ENCODE data around the gene KIF16B. TPM values are rescaled to one million over a fixed set of nuclear protein-coding genes. Genes with fewer than 3 reads are reported as not detected.

Gene KIF16B
- total RNA-seq, 1 experiment from 2014 or later: 15.8 TPM

DNA sequence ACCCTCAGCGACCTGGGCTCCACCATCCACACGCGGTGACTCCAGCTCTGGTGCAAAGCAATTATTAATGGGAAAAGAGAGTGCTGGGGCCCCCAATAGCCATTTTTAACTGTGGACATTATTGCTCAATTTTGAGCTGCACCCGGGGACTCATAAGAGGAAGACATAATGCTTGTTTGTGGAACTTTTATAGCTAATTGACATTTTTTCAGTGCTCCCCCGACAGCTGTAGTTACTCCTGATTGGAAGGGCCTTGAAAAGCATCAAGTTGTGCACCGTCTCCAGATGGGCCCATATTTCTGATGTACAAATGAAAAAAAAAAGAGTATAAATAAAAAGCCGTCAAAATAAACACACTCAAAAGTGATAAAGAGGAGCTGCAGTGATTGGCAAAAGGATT lies 327.0 kb downstream of the KIF16B start:
- CTCF ChIA-PET: no interaction called here

DNA sequence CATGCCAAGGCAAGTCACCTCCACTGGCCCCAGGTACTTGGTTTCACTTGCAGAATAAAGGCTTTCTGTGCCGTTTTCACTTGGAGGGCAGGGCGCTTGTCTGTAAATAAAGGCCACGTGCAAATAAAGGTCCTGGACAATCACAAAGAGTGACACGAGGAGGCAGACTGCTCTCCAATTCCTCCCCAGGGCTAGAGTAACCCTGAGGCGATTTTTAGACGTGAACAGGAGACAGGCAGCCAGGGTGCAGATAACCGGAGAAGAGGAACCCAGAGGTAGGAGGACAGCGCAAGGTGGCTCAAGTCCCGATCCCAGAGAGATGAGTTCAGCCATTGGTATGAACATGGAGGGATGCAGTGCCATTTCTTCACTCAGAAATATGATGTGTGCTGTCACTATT lies 327.4 kb downstream of the KIF16B start:
- ChIA-PET POLR2A (no interaction called here), CTCF (interaction anchor here (1.1 kb wide), 1 partner anchor 55 kb away, joined by 3 read pairs; no protein-coding TSS in a partner anchor)
- no peaks in the 10 kb centered on the region for H3K36me3 Mint-ChIP-seq (ENCODE audit: insufficient read depth, unreplicated experiment)
- H3K27me3 Mint-ChIP-seq (ENCODE audit: insufficient read depth, unreplicated experiment): peaks cover 11% of the 10 kb centered on the region
- TF ChIP-seq, protein P1, sequence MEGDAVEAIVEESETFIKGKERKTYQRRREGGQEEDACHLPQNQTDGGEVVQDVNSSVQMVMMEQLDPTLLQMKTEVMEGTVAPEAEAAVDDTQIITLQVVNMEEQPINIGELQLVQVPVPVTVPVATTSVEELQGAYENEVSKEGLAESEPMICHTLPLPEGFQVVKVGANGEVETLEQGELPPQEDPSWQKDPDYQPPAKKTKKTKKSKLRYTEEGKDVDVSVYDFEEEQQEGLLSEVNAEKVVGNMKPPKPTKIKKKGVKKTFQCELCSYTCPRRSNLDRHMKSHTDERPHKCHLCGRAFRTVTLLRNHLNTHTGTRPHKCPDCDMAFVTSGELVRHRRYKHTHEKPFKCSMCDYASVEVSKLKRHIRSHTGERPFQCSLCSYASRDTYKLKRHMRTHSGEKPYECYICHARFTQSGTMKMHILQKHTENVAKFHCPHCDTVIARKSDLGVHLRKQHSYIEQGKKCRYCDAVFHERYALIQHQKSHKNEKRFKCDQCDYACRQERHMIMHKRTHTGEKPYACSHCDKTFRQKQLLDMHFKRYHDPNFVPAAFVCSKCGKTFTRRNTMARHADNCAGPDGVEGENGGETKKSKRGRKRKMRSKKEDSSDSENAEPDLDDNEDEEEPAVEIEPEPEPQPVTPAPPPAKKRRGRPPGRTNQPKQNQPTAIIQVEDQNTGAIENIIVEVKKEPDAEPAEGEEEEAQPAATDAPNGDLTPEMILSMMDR (IDR thresholded peaks at IDR 0.05; ENCODE audit: unreplicated experiment): no peak
- no peaks in the 10 kb centered on the region for H3K9me3 Mint-ChIP-seq (ENCODE audit: unreplicated experiment)
- H3K4me3 Mint-ChIP-seq (ENCODE audit: unreplicated experiment): no peak overlapping the region
- no peaks in the 10 kb centered on the region for H3K4me1 Mint-ChIP-seq (ENCODE audit: insufficient read depth, unreplicated experiment)
- no peak overlapping the region for H3K27ac Mint-ChIP-seq (ENCODE audit: low read depth, unreplicated experiment)
- intact Hi-C loops (cut with micrococcal nuclease): no loop called here
- no peak for DNase-seq (ENCODE audit: unreplicated experiment)
- no TSS peak for BruUV-seq (replicated peaks)

More for the DNA sequence above, 327.0 kb downstream of the KIF16B start:
- Mint-ChIP-seq H3K9me3 (ENCODE audit: unreplicated experiment) (no peaks in the 10 kb centered on the region), H3K27ac (ENCODE audit: low read depth, unreplicated experiment) (no peak overlapping the region), H3K4me3 (ENCODE audit: unreplicated experiment) (no peak overlapping the region), H3K36me3 (ENCODE audit: insufficient read depth, unreplicated experiment) (no peaks in the 10 kb centered on the region), H3K27me3 (ENCODE audit: insufficient read depth, unreplicated experiment) (peaks cover 11% of the 10 kb centered on the region), H3K4me1 (ENCODE audit: insufficient read depth, unreplicated experiment) (no peaks in the 10 kb centered on the region)
- no peak for DNase-seq (ENCODE audit: unreplicated experiment)
- POLR2A ChIA-PET: no interaction called here
- TF ChIP-seq, protein P1 (IDR thresholded peaks at IDR 0.05; ENCODE audit: unreplicated experiment): no peak
- BruUV-seq (replicated peaks): no TSS peak
- intact Hi-C loops (cut with micrococcal nuclease): no loop called here

DNA sequence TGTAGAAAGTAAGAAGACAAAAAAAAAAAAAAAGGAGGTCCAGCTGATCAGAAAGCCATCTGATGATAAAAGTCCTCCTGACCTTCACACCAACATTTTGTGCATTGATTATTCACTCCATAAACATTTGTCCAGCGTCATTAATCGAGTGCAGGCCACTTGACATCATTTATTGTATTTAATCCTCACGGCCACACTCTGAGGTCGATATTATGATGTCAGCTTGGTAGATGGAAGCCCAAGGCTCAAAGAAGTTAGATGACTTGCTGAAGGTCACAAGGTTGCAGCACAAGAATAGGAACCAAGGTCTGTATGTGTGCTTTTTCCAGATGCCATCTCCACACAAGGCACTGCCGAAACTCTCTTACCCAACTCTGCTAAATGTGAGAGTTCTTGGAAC lies 328.4 kb downstream of the KIF16B start:
- Mint-ChIP-seq H3K27me3 (ENCODE audit: insufficient read depth, unreplicated experiment) (peaks cover 11% of the 10 kb centered on the region), H3K4me1 (ENCODE audit: insufficient read depth, unreplicated experiment) (no peaks in the 10 kb centered on the region), H3K36me3 (ENCODE audit: insufficient read depth, unreplicated experiment) (no peaks in the 10 kb centered on the region), H3K4me3 (ENCODE audit: unreplicated experiment) (no peak overlapping the region), H3K27ac (ENCODE audit: low read depth, unreplicated experiment) (no peak overlapping the region), H3K9me3 (ENCODE audit: unreplicated experiment) (peaks cover 5% of the 10 kb centered on the region)
- no peak for DNase-seq (ENCODE audit: unreplicated experiment)
- no TSS peak for BruUV-seq (replicated peaks)
- intact Hi-C loops (cut with micrococcal nuclease): no loop called here
- CTCF ChIA-PET: interaction anchor here (0.6 to 1.1 kb wide), 3 partner anchors 54 to 279 kb away, joined by 3 to 4 read pairs (median 3); no protein-coding TSS in a partner anchor
- TF ChIP-seq, protein P1 (IDR thresholded peaks at IDR 0.05; ENCODE audit: unreplicated experiment): no peak
- POLR2A ChIA-PET: interaction anchor here (0.6 kb wide), 1 partner anchor 1211 kb away, joined by 3 read pairs; no protein-coding TSS in a partner anchor

DNA sequence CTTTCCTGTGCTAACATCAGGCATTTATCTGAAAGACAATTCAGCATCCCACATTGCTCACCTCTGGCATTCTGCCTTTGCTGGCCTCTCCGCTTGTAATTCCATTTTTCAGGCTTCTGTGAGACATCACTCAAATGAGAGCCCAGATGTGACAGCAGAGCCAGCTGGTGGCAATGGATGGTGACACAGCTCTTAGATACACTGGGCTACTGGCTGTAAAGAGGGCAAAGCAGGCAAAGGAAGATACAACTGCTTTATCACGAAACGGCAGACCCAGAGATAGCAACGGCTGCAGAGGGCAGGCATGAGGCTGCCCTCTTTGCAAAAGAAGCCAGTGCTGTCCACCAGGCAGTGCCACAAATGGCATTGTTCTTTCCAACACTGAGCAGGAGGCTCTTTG lies 329.8 kb downstream of the KIF16B start:
- Mint-ChIP-seq H3K4me1 (ENCODE audit: insufficient read depth, unreplicated experiment) (no peaks in the 10 kb centered on the region), H3K9me3 (ENCODE audit: unreplicated experiment) (peaks cover 13% of the 10 kb centered on the region), H3K27ac (ENCODE audit: low read depth, unreplicated experiment) (no peak overlapping the region), H3K27me3 (ENCODE audit: insufficient read depth, unreplicated experiment) (peaks cover 11% of the 10 kb centered on the region), H3K36me3 (ENCODE audit: insufficient read depth, unreplicated experiment) (no peaks in the 10 kb centered on the region), H3K4me3 (ENCODE audit: unreplicated experiment) (no peak overlapping the region)
- BruUV-seq (replicated peaks): no TSS peak
- intact Hi-C loops (cut with micrococcal nuclease): no loop called here
- ChIA-PET POLR2A (no interaction called here), CTCF (no interaction called here)
- TF ChIP-seq, protein P1 (IDR thresholded peaks at IDR 0.05; ENCODE audit: unreplicated experiment): no peak
- no peak for DNase-seq (ENCODE audit: unreplicated experiment)

All from MCF 10A (cell line).